DMS153 (cell line): ENCODE measurements around the gene TMED10.

Experiments used
- DNase-seq: peaks from one replicate; lab custom pipeline; 2025; lab: John Stamatoyannopoulos, UW

TMED10 gene

DNA sequence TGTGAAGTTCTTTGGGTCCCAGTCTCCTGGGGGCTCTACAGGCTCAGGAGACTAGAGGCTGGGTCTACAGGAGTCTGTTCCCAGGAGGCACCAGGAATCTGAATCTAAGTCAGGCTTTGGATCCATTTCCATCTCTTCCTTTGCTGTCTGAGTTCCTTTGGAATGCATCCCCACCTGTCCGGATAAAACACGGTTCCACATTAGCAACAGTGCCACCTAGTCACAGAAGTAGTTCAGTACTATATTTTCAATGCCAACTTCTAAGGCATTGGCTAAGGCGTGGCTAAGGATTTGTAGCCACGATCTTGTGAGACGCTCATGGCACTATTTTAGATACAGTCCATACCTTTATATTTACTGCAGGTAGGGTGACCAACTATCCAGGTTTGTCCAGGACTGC lies 91.9 kb downstream of the TMED10 start:
- no peak for DNase-seq

DNA sequence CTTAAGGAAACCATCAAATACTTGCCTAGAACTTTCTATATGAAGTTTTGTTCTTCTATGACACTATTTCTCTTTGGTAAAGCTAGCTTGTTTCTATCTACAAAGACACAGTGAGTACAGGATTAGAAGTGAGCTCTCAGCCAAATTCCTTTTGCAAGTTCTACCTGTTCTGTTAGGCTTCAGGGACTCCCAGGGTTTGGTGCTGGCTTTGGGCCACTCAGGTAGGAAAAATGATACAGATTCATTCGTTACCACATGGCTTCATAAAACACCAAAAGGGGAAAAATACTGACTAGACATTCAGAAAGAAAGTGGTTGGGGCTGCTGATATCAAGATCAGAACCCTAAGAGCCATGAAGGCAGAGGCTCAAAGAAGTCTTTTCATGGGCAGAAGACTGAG lies 93.1 kb downstream of the TMED10 start:
- DNase-seq: no peak

DNA sequence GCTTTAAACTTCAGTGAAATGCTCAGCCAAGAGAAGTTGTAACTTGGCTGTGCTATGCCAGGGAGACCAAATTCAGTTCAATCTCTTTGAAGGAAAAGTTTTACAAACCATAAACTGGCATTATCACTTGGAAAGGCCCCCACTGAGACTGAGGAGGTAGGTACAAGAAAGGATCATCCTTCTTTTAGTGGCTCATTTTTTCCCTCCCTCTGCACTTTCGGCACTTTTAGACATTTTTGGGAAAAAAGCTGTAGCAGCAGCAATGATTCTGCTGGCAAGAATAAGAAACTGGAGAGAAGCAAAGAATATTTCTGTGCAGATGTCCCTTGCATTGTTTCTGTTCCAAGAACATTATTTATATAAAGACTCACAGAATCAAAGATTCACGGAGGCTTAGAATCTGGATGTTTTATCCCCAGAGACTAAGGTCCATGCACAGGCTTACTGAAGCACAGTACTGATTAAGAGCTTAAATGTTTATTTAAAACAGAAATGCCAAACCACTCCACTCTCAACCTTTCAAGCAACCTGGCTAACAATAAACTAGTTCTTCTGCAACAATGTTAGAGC lies 94.7 kb downstream of the TMED10 start:
- no peak for DNase-seq
